Neural cell (in vitro differentiated cells): ENCODE results near the gene MMP24.
"Not testable (repeated sequence)": the region's sequence is repeated elsewhere in the genome, so short reads cannot be mapped to it uniquely, and the experiment has no call there.

Experiments used
- CTCF ChIP-seq: fragments of 450-650 bp; IDR thresholded peaks from 2 replicates; pipeline ENCODE4 v1.5.1; 2014; ENCODE audit warnings: antibody characterized with exemption, mild to moderate bottlenecking, moderate library complexity; ENCODE audit not compliant: poor library complexity, severe bottlenecking
- EP300 ChIP-seq: fragments of 450-650 bp; conservative IDR thresholded peaks from 2 replicates; pipeline ENCODE4 v1.6.1; 2014; ENCODE audit warnings: antibody characterized with exemption, mild to moderate bottlenecking, moderate library complexity; ENCODE audit not compliant: poor library complexity, severe bottlenecking
- EZH2 ChIP-seq: fragments of 200-600, 300-800 bp; shearing (Covaris generic), sonication (generic); IDR thresholded peaks from 2 replicates; pipeline ENCODE4 v1.6.1; 2014; ENCODE audit warnings: antibody characterized with exemption, low read length, borderline replicate concordance, mild to moderate bottlenecking; ENCODE audit not compliant: insufficient read depth, poor library complexity, severe bottlenecking
- MXI1 ChIP-seq: fragments of 450-650 bp; conservative IDR thresholded peaks from 2 replicates; pipeline ENCODE4 v1.6.1; 2014; ENCODE audit warnings: antibody characterized with exemption, mild to moderate bottlenecking; ENCODE audit not compliant: poor library complexity, severe bottlenecking
- POLR2AphosphoS5 ChIP-seq: IDR thresholded peaks from 2 replicates; pipeline ENCODE4 v1.6.1; 2012
- RAD21 ChIP-seq: fragments of 450-650 bp; conservative IDR thresholded peaks from 2 replicates; pipeline ENCODE4 v1.6.1; 2014; ENCODE audit warnings: antibody characterized with exemption, mild to moderate bottlenecking, moderate library complexity
- TAF1 ChIP-seq: IDR thresholded peaks from 2 replicates; pipeline ENCODE4 v1.6.1; 2012; ENCODE audit warnings: low read depth

- not testable (repeated sequence) for TF ChIP-seq CTCF, EP300, EZH2, MXI1, TAF1, POLR2AphosphoS5, RAD21
Observed at GRCh38 chr20:35262321-35262720, 35.8 kb downstream of the MMP24 start.
